Left ventricle myocardium inferior (tissue), 1 donor: ENCODE results near the gene SLIT1. TPM values are rescaled to one million over a fixed set of nuclear protein-coding genes. Genes with fewer than 3 reads are reported as not detected.

Experiments
- DNase-seq: peaks from one replicate; pipeline ENCODE4 v3.0.0-alpha.2; 2020
- H3K27ac ChIP-seq: fragments of 200-600 bp; replicated peaks from 2 replicates; pipeline ENCODE4 v1.8.0; 2021
- H3K27me3 ChIP-seq: fragments of 200-600 bp; 2 replicates; pipeline ENCODE4 v1.8.0; 2021; ENCODE audit warnings: low read depth
- H3K36me3 ChIP-seq: fragments of 200-600 bp; 2 replicates; pipeline ENCODE4 v1.8.0; 2021
- H3K4me1 ChIP-seq: fragments of 200-600 bp; 2 replicates; pipeline ENCODE4 v1.8.0; 2021
- H3K4me3 ChIP-seq: fragments of 200-600 bp; 2 replicates; pipeline ENCODE4 v1.8.0; 2021; ENCODE audit warnings: mild to moderate bottlenecking, moderate library complexity
- H3K9me3 ChIP-seq: fragments of 200-600 bp; replicated peaks from 2 replicates; pipeline ENCODE4 v1.8.0; 2021
- intact Hi-C: fragments of 100-400 bp; cut with micrococcal nuclease; formaldehyde crosslinking; loops from one replicate; pipeline ENCODE4 v1.11.0; 2022
- total RNA-seq: library from RNA; stranded (reverse); fragmentation: NEBNext Ultra II Directional; extraction: Animal tissue kit (Norgen Biotek cat#: 25700); gene quantifications from one replicate; pipeline ENCODE4 v1.2.1, GENCODE V29; 2021
- TF ChIP-seq, protein P1 (sequence below): fragments of 200-600 bp; IDR thresholded peaks from 2 replicates; pipeline ENCODE4 v1.8.0; 2021; ENCODE audit warnings: antibody characterized with exemption, mild to moderate bottlenecking, borderline replicate concordance
- donor health status: DM: no; HTN: yes; CAD: no; lungs with severe emphysema.

SLIT1 gene
- total RNA-seq, 1 donor from 2014 or later: 0.08 TPM

DNA sequence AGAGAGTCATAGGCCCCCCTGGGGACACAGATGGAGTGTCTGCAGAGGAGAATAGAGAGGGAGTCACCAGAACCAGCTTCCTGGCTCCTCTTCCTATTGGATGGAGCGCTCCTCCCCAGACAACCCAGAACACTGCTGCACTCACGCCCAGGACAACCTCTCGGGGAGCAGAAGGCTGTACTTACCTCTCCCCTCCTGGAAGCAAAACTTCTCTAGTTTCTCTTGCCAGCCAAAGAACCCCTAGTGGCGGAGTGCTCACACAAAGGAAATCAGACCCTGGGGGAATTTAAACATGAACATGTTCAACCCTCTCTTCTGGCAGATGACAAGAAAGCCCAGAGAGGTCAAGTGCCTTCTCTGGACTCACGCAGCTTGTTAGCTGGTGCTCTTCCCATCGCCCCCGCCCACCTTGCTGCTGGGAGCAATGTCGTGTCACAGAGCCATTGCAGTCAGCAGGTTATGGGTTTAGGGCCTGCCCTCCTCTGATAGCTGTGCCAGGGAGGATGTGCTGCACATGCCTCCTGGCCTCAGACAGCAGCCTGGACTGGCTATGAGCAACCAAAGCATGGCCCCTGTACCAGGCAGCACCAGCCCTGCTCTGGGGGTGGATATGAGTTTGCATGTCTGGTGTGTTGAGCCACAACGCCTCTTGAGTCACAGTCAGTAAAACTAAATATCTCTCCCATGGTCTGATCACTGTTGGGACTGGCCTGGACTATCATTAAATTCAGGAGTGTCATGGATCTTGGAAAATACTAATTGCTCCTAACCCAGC is 84.4 kb downstream of the SLIT1 start:
- intact Hi-C loops: no loop called here
- H3K9me3 ChIP-seq: no peaks in the 10 kb centered on the region
- TF ChIP-seq, protein P1, sequence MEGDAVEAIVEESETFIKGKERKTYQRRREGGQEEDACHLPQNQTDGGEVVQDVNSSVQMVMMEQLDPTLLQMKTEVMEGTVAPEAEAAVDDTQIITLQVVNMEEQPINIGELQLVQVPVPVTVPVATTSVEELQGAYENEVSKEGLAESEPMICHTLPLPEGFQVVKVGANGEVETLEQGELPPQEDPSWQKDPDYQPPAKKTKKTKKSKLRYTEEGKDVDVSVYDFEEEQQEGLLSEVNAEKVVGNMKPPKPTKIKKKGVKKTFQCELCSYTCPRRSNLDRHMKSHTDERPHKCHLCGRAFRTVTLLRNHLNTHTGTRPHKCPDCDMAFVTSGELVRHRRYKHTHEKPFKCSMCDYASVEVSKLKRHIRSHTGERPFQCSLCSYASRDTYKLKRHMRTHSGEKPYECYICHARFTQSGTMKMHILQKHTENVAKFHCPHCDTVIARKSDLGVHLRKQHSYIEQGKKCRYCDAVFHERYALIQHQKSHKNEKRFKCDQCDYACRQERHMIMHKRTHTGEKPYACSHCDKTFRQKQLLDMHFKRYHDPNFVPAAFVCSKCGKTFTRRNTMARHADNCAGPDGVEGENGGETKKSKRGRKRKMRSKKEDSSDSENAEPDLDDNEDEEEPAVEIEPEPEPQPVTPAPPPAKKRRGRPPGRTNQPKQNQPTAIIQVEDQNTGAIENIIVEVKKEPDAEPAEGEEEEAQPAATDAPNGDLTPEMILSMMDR: peak; percentile 20
- no peak overlapping the region for H3K27ac ChIP-seq
- H3K36me3 ChIP-seq: no peaks in the 10 kb centered on the region
- H3K27me3 ChIP-seq: no peaks in the 10 kb centered on the region
- no peak overlapping the region for H3K4me3 ChIP-seq
- H3K4me1 ChIP-seq: peaks cover 47% of the 10 kb centered on the region
- no peak for DNase-seq

DNA sequence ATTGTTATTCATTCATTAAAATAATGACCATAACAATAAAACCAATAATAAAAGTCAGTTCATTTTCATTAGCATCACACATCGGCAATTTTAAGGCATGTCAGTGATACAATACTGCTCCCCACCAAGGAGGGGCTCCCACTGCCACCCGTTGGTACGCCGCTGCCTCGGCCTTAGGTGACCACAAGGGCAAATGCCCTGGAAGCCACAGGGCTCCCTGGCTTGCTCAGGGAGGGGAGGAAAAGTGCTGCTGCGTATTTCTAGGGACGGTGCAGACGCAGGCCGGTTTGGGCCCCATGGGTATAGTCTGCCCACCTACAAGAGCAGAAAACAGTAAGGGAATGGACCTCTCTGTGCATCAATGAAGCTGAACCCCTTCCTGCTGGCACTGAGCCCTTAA is 85.1 kb downstream of the SLIT1 start:
- TF ChIP-seq, protein P1: no peak
- no peak overlapping the region for H3K4me3 ChIP-seq
- intact Hi-C loops: no loop called here
- H3K36me3 ChIP-seq: no peaks in the 10 kb centered on the region
- DNase-seq: no peak
- no peak overlapping the region for H3K27ac ChIP-seq
- no peaks in the 10 kb centered on the region for H3K9me3 ChIP-seq
- H3K4me1 ChIP-seq: peaks cover 53% of the 10 kb centered on the region
- no peaks in the 10 kb centered on the region for H3K27me3 ChIP-seq

DNA sequence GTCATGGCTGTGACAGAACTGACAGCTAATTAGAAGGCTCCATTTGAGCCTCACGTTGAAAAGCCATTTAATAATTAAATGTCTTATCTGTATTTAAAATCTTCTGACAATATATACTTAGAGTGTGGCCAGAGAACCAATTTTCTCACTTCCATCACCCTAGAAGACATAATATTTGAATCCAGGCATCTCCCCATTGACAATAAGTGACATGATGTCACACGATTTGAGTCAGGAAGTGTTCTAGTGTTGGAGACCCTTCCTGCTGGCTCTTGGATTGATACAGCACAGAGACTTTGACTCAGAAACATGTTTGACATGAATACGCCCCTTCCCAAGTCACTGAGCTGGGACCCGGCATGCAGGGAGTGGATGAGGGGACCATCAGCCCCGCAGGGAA is 85.9 kb downstream of the SLIT1 start:
- Histone ChIP-seq H3K9me3 (no peaks in the 10 kb centered on the region), H3K27me3 (no peaks in the 10 kb centered on the region), H3K4me3 (no peak overlapping the region), H3K27ac (no peak overlapping the region), H3K4me1 (peaks cover 60% of the 10 kb centered on the region), H3K36me3 (no peaks in the 10 kb centered on the region)
- intact Hi-C loops: no loop called here
- TF ChIP-seq, protein P1: no peak
- no peak for DNase-seq

DNA sequence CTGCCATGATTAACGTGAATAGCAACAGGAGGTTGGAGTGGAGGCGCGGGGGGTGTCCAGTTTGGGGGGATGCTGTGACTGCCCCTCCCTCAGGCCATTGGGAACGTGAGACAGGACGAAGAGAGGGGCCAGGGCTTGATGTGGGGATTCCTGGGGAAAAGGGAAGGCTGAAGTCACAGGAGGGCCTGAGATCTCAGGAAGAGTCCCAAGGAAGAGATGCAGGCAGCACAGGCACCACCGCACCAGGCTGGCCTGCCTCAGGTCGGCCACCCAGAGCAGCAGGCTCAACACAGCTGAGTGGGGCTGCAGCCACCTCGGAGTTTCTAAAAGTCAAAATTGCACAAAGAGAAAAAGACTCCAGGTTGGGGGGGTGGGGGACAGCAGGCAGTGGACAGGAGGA is 86.7 kb downstream of the SLIT1 start:
- no peak overlapping the region for H3K4me3 ChIP-seq
- no peak for DNase-seq
- H3K4me1 ChIP-seq: peaks cover 62% of the 10 kb centered on the region
- TF ChIP-seq, protein P1: no peak
- no peaks in the 10 kb centered on the region for H3K27me3 ChIP-seq
- intact Hi-C loops: no loop called here
- H3K36me3 ChIP-seq: no peaks in the 10 kb centered on the region
- H3K27ac ChIP-seq: no peak overlapping the region
- H3K9me3 ChIP-seq: no peaks in the 10 kb centered on the region

DNA sequence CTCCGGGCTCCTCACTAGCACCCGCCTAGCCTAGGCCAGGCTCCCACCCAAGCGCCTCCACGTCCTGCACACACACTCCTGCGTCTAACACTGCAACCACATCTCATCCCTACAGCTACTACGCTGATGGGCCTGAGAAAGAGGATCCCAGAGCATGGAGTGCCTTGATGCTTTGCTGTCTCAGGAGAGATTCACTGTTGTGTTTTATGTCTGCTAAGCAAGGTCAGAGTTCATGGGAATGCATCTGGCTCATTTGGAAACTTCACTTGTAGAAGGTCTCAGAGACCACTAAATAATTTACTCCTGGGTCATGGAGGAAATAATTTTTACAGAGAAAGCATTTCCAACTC is 88.7 kb downstream of the SLIT1 start:
- intact Hi-C loops: no loop called here
- H3K9me3 ChIP-seq: peaks cover 5% of the 10 kb centered on the region
- no peaks in the 10 kb centered on the region for H3K36me3 ChIP-seq
- no peak overlapping the region for H3K4me3 ChIP-seq
- no peaks in the 10 kb centered on the region for H3K27me3 ChIP-seq
- peaks cover 46% of the 10 kb centered on the region for H3K4me1 ChIP-seq
- H3K27ac ChIP-seq: peak overlapping the region; percentile 79
- DNase-seq: no peak
- TF ChIP-seq, protein P1: no peak
